ENCODE results near the gene ASB2.

Gene ASB2

DNA sequence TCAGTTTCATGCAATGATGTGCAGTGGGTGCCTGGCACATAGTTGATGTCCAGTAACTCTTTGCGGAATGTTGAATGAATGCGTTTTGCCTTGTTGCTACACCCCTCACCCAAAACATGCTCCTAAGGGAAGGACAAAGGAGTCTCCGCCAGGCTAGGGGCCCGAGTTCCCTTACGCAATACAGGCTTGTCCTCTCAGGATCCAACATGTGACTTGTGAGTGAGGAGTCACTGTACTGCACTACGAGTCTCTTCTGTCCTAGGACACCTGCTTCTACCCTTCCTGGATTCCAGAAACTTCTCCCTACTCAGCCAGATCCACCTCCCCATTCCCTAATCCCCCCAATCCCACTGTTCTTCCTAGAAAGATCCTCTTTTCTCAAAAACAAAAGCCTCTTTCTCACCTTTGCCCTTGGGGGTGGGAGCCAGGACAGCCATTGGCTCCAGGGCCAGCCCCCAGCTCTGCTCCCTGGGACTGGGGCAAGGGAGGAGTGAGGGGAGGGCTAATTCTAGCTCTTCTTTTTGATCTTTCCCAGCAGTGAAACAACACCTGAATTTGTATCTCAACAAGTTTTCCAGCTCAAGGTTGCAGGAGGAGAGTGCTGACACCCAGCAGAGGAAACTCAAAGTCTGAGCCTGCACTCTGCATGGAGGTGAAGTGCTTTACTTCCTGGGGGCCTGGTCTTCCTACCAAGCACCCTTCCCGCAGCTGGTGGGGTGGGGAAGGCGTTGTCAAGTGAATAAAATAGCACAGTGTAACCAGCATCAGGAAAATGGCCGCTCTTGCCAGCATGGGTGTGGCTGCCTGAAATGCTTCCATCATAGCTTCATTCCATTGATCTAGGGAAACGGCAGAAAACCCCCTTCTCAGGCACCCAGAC, 46.4 kb upstream of the ASB2 start:
- no peaks in the 10 kb centered on the region for H4K20me1 ChIP-seq (ENCODE audit: control insufficient read depth, insufficient read depth, low read depth, low read length)
- peaks cover 25% of the 10 kb centered on the region for H3K27me3 ChIP-seq (ENCODE audit: control insufficient read depth, low read length)
- no peaks in the 10 kb centered on the region for H3K9me2 ChIP-seq (replicated peaks; ENCODE audit: control insufficient read depth, low read length)
- H3F3A ChIP-seq (ENCODE audit: control insufficient read depth, insufficient read depth) = no peaks in the 10 kb centered on the region
- no peak overlapping the region for H3K4me3 ChIP-seq (ENCODE audit: low read length)
- peaks cover 8% of the 10 kb centered on the region; the same call in 1 of the 2 replicates for H3K4me1 ChIP-seq (ENCODE audit: control insufficient read depth, low read length)
- no peaks in the 10 kb centered on the region for H3K9me3 ChIP-seq (ENCODE audit: control insufficient read depth, insufficient read depth, low read length)
- H3K27ac ChIP-seq (ENCODE audit: low read depth, low read length) = no peak overlapping the region
- H3K4me2 ChIP-seq (ENCODE audit: low read length) = no peak overlapping the region
- no peaks in the 10 kb centered on the region for H3K79me2 ChIP-seq (ENCODE audit: control insufficient read depth, low read length)
- TF ChIP-seq EZH2phosphoT487 (IDR thresholded peaks at IDR 0.05; ENCODE audit: borderline replicate concordance, low read length) (no peak), CTCF (IDR thresholded peaks at IDR 0.05; ENCODE audit: low read depth, low read length, poor library complexity, severe bottlenecking) (no peak)
- H3K36me3 ChIP-seq (ENCODE audit: control insufficient read depth, low read length) = no peaks in the 10 kb centered on the region

GRCh38 chr14:94021416-94022157, 45.2 kb upstream of the ASB2 start:
- TF ChIP-seq CTCF (IDR thresholded peaks at IDR 0.05; ENCODE audit: low read depth, low read length, poor library complexity, severe bottlenecking) (no peak), EZH2phosphoT487 (IDR thresholded peaks at IDR 0.05; ENCODE audit: borderline replicate concordance, low read length) (no peak)
- Histone ChIP-seq H3K27me3 (ENCODE audit: control insufficient read depth, low read length) (peaks cover 30% of the 10 kb centered on the region), H4K20me1 (ENCODE audit: control insufficient read depth, insufficient read depth, low read depth, low read length) (no peaks in the 10 kb centered on the region), H3K36me3 (ENCODE audit: control insufficient read depth, low read length) (no peaks in the 10 kb centered on the region), H3F3A (ENCODE audit: control insufficient read depth, insufficient read depth) (no peaks in the 10 kb centered on the region), H3K4me3 (ENCODE audit: low read length) (no peak overlapping the region), H3K79me2 (ENCODE audit: control insufficient read depth, low read length) (no peaks in the 10 kb centered on the region), H3K4me2 (ENCODE audit: low read length) (no peak overlapping the region), H3K4me1 (ENCODE audit: control insufficient read depth, low read length) (peaks cover 5% of the 10 kb centered on the region; the same call in 1 of the 2 replicates), H3K9me2 (replicated peaks; ENCODE audit: control insufficient read depth, low read length) (no peaks in the 10 kb centered on the region), H3K27ac (ENCODE audit: low read depth, low read length) (no peak overlapping the region), H3K9me3 (ENCODE audit: control insufficient read depth, insufficient read depth, low read length) (no peaks in the 10 kb centered on the region)

- no peaks in the 10 kb centered on the region for H3K9me3 ChIP-seq (ENCODE audit: control insufficient read depth, insufficient read depth, low read length)
These were observed 44.6 kb upstream of the ASB2 start for GRCh38 chr14:94021001-94021400.

More at GRCh38 chr14:94021001-94021400, 44.6 kb upstream of the ASB2 start:
- Histone ChIP-seq H3K27ac (ENCODE audit: low read depth, low read length) (no peak overlapping the region), H3K36me3 (ENCODE audit: control insufficient read depth, low read length) (no peaks in the 10 kb centered on the region), H3F3A (ENCODE audit: control insufficient read depth, insufficient read depth) (no peaks in the 10 kb centered on the region), H3K4me3 (ENCODE audit: low read length) (no peak overlapping the region), H3K4me1 (ENCODE audit: control insufficient read depth, low read length) (0 out of 2 replicates have a peak, but pooled peaks cover 2% of the 10 kb centered on the region), H3K27me3 (ENCODE audit: control insufficient read depth, low read length) (peaks cover 33% of the 10 kb centered on the region), H3K79me2 (ENCODE audit: control insufficient read depth, low read length) (no peaks in the 10 kb centered on the region), H3K4me2 (ENCODE audit: low read length) (no peak overlapping the region), H3K9me2 (replicated peaks; ENCODE audit: control insufficient read depth, low read length) (no peaks in the 10 kb centered on the region), H4K20me1 (ENCODE audit: control insufficient read depth, insufficient read depth, low read depth, low read length) (no peaks in the 10 kb centered on the region)
- TF ChIP-seq EZH2phosphoT487 (IDR thresholded peaks at IDR 0.05; ENCODE audit: borderline replicate concordance, low read length) (no peak), CTCF (IDR thresholded peaks at IDR 0.05; ENCODE audit: low read depth, low read length, poor library complexity, severe bottlenecking) (no peak)

Data from DOHH2 (cell line).